ENCODE data around the gene ACSS3.

Gene ACSS3

GRCh38 chr12:81245907-81246570 lies 168.2 kb downstream of the ACSS3 start:
- TF ChIP-seq USF1 (IDR thresholded peaks at IDR 0.05): no peak

GRCh38 chr12:81249976-81250375 lies 172.1 kb downstream of the ACSS3 start:
- TF ChIP-seq CREB1 (IDR thresholded peaks at IDR 0.05; ENCODE audit: low read depth): no peak
- no peak for TF ChIP-seq RAD21 (IDR thresholded peaks at IDR 0.05; ENCODE audit: low read depth)
- no peak for TF ChIP-seq REST (IDR thresholded peaks at IDR 0.05; ENCODE audit: low read depth)

GRCh38 chr12:81252228-81252627 lies 174.3 kb downstream of the ACSS3 start:
- TF ChIP-seq EP300 (IDR thresholded peaks at IDR 0.05; ENCODE audit: borderline replicate concordance) (no peak), RAD21 (IDR thresholded peaks at IDR 0.05; ENCODE audit: low read depth) (no peak)

- TF ChIP-seq CREB1 (IDR thresholded peaks at IDR 0.05; ENCODE audit: low read depth) (no peak), USF1 (IDR thresholded peaks at IDR 0.05) (no peak), TCF12 (IDR thresholded peaks at IDR 0.05; ENCODE audit: low read depth) (no peak), EGR1 (IDR thresholded peaks at IDR 0.05) (no peak), NFIC (IDR thresholded peaks at IDR 0.05) (no peak), MAX (IDR thresholded peaks at IDR 0.05) (no peak), RAD21 (IDR thresholded peaks at IDR 0.05; ENCODE audit: low read depth) (no peak), EP300 (IDR thresholded peaks at IDR 0.05; ENCODE audit: borderline replicate concordance) (no peak), REST (IDR thresholded peaks at IDR 0.05; ENCODE audit: low read depth) (no peak), YY1 (IDR thresholded peaks at IDR 0.05; ENCODE audit: low read depth) (no peak), ZBTB7A (IDR thresholded peaks at IDR 0.05; ENCODE audit: low read depth) (no peak), FOXM1 (IDR thresholded peaks at IDR 0.05; ENCODE audit: borderline replicate concordance, low read depth) (no peak), TAF1 (IDR thresholded peaks at IDR 0.05; ENCODE audit: low read depth) (no peak)
These were observed 175.5 kb downstream of the ACSS3 start for GRCh38 chr12:81253360-81253759.

- TF ChIP-seq RAD21 (IDR thresholded peaks at IDR 0.05; ENCODE audit: low read depth) (no peak), TEAD4 (IDR thresholded peaks at IDR 0.05) (no peak), REST (IDR thresholded peaks at IDR 0.05; ENCODE audit: low read depth) (no peak), TCF12 (IDR thresholded peaks at IDR 0.05; ENCODE audit: low read depth) (no peak), USF1 (IDR thresholded peaks at IDR 0.05) (no peak), TAF1 (IDR thresholded peaks at IDR 0.05; ENCODE audit: low read depth) (no peak), FOXM1 (IDR thresholded peaks at IDR 0.05; ENCODE audit: borderline replicate concordance, low read depth) (no peak), YY1 (IDR thresholded peaks at IDR 0.05; ENCODE audit: low read depth) (no peak), MAX (IDR thresholded peaks at IDR 0.05) (no peak), ZBTB7A (IDR thresholded peaks at IDR 0.05; ENCODE audit: low read depth) (no peak), NFIC (IDR thresholded peaks at IDR 0.05) (no peak), CREB1 (IDR thresholded peaks at IDR 0.05; ENCODE audit: low read depth) (no peak), EGR1 (IDR thresholded peaks at IDR 0.05) (no peak), CEBPB (IDR thresholded peaks at IDR 0.05) (no peak), EP300 (IDR thresholded peaks at IDR 0.05; ENCODE audit: borderline replicate concordance) (no peak)
These were observed 177.6 kb downstream of the ACSS3 start for GRCh38 chr12:81255456-81255855.

Measured in Ishikawa (cell line).